Measurements from ENCODE around the gene VIPR2. TPM values are rescaled to one million over a fixed set of nuclear protein-coding genes. Genes with fewer than 3 reads are reported as not detected.

VIPR2 gene
- total and polyA plus RNA-seq, 4 donors: 0.02 to 0.91 (median 0.73) TPM

- no peak overlapping the region for H3K4me3 ChIP-seq
- TF ChIP-seq CTCF (IDR thresholded peaks at IDR 0.05; ENCODE audit: control extremely low read depth, extremely low read depth): no peak
- no peaks in the 10 kb centered on the region for H3K36me3 ChIP-seq (ENCODE audit: control insufficient read depth in 4 of 4, insufficient read depth in 4 of 4, low read length in 4 of 4)
- no peaks in the 10 kb centered on the region for H3K27me3 ChIP-seq (ENCODE audit: control insufficient read depth in 3 of 3, insufficient read depth in 3 of 3, low read length in 2 of 3)
- DNase-seq (no peak), ATAC-seq (ENCODE audit: insufficient read depth, low FRiP score) (no peak)
- H3K9me3 ChIP-seq (ENCODE audit: control insufficient read depth in 4 of 4, insufficient read depth in 3 of 4, low read length in 3 of 4): no peaks in the 10 kb centered on the region
- WGBS, 2 donors: 92 to 96% methylated on average over 9 of the region's 9 CpGs
- peaks cover 0 to 9% (median 6%) of the 10 kb centered on the region in 5 donors for H3K4me1 ChIP-seq (ENCODE audit: control insufficient read depth in 5 of 5, insufficient read depth in 5 of 5, low read length in 5 of 5)
- no peak overlapping the region for H3K27ac ChIP-seq (ENCODE audit: low read depth in 1 of 2, low read length in 1 of 2)
- H3K9ac ChIP-seq (ENCODE audit: insufficient read depth in 1 of 2, low read length in 2 of 2): no peak overlapping the region
Measured at GRCh38 chr7:159008417-159008816, 136.2 kb downstream of the VIPR2 start.

DNA sequence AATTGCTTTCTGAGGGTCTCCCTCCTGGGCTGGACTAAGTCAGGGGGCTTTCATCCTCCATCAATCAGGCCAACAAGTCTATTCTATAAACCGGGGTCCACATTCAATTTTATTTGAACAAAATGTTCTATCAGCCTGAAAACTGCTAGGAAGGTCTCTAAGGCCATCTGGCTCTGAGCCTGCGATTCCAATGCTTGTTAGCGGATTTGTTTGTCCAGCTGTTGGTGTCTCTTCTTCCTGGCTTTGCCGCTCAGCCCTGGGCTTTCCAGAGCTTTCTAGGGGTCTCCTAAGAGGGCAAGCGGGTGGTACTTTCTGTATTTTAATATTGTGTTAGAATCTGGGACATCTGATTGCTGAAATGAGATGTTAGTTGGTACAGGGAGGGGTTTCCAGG, 136.7 kb downstream of the VIPR2 start:
- ATAC-seq (ENCODE audit: insufficient read depth, low FRiP score): no peak

DNA sequence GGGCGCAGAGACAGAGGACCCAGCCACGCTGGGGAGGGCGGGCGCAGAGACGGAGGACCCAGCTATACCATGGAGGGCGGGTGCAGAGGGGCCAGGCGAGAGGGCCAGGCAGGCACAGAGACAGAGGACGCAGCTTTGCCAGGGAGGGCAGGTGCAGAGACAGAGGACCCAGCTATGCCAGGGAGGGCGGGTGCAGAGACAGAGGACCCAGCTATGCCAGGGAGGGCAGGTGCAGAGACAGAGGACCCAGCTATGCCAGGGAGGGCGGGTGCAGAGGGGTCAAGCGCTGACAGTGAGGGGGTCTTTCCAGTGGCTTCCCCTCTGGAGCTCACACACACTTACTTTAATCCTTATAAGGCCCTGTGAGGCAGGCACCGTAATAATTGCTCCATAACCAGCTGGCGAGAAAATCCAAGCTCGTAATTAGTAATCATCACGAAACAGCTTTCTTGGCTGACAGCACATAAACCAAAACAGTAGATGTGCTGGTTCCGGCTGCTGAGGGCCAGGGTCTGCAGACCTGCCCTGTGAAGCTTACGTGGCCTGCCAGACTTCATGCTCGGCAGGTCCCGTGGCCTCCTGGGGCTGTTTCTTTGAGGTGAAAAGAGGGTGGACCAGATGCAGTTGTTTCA, 137.2 kb downstream of the VIPR2 start:
- ATAC-seq (ENCODE audit: insufficient read depth, low FRiP score): no peak
- Histone ChIP-seq H3K27me3 (ENCODE audit: control insufficient read depth in 3 of 3, insufficient read depth in 3 of 3, low read length in 2 of 3) (no peaks in the 10 kb centered on the region), H3K9me3 (ENCODE audit: control insufficient read depth in 4 of 4, insufficient read depth in 3 of 4, low read length in 3 of 4) (no peaks in the 10 kb centered on the region), H3K36me3 (ENCODE audit: control insufficient read depth in 4 of 4, insufficient read depth in 4 of 4, low read length in 4 of 4) (no peaks in the 10 kb centered on the region), H3K4me1 (ENCODE audit: control insufficient read depth in 5 of 5, insufficient read depth in 5 of 5, low read length in 5 of 5) (peaks cover 0 to 4% (median 2%) of the 10 kb centered on the region in 5 donors), H3K27ac (ENCODE audit: low read depth in 1 of 2, low read length in 1 of 2) (no peak overlapping the region), H3K9ac (ENCODE audit: insufficient read depth in 1 of 2, low read length in 2 of 2) (no peak overlapping the region), H3K4me3 (no peak overlapping the region)
- 94 to 96% methylated on average over 19 of the region's 19 CpGs for WGBS, 2 donors
- TF ChIP-seq CTCF (IDR thresholded peaks at IDR 0.05; ENCODE audit: control extremely low read depth, extremely low read depth): no peak
- no peak for DNase-seq

More for the DNA sequence above, 136.7 kb downstream of the VIPR2 start:
- DNase-seq: peak in 2 of 3 donors; percentile 24 to 43
- peaks cover 0 to 9% (median 5%) of the 10 kb centered on the region in 5 donors for H3K4me1 ChIP-seq (ENCODE audit: control insufficient read depth in 5 of 5, insufficient read depth in 5 of 5, low read length in 5 of 5)
- no peak for TF ChIP-seq CTCF (IDR thresholded peaks at IDR 0.05; ENCODE audit: control extremely low read depth, extremely low read depth)
- no peak overlapping the region for H3K4me3 ChIP-seq
- no peaks in the 10 kb centered on the region for H3K27me3 ChIP-seq (ENCODE audit: control insufficient read depth in 3 of 3, insufficient read depth in 3 of 3, low read length in 2 of 3)
- 83% methylated on average over 5 of the region's 5 CpGs for WGBS, 2 donors
- no peaks in the 10 kb centered on the region for H3K36me3 ChIP-seq (ENCODE audit: control insufficient read depth in 4 of 4, insufficient read depth in 4 of 4, low read length in 4 of 4)
- no peak overlapping the region for H3K27ac ChIP-seq (ENCODE audit: low read depth in 1 of 2, low read length in 1 of 2)
- no peak overlapping the region for H3K9ac ChIP-seq (ENCODE audit: insufficient read depth in 1 of 2, low read length in 2 of 2)
- no peaks in the 10 kb centered on the region for H3K9me3 ChIP-seq (ENCODE audit: control insufficient read depth in 4 of 4, insufficient read depth in 3 of 4, low read length in 3 of 4)

Data from lung (tissue), 12 donors.